Liver (tissue), 9 donors: ENCODE measurements around the gene PCED1B. TPM values are rescaled to one million over a fixed set of nuclear protein-coding genes. Genes with fewer than 3 reads are reported as not detected.

Experiments used
- DNase-seq: peaks from one replicate; pipeline ENCODE4 v3.0.0-alpha.2; 2017; ENCODE audit warnings: low spot score
- H3K27ac ChIP-seq, 2 donors: one replicate each; pipeline ENCODE4 v1.7.0; 2013; ENCODE audit warnings: inconsistent platforms in 2 of 2, low read length in 2 of 2, control low read depth in 1 of 2, low read depth in 1 of 2, mild to moderate bottlenecking in 1 of 2
- H3K27me3 ChIP-seq, 4 donors: one replicate each; pipeline versions ENCODE4 v1.6.1 to v1.7.0; 2013; ENCODE audit warnings: low read length in 3 of 4, inconsistent platforms in 1 of 4, mild to moderate bottlenecking in 1 of 4, moderate library complexity in 1 of 4; ENCODE audit not compliant: control insufficient read depth in 4 of 4, insufficient read depth in 4 of 4
- H3K36me3 ChIP-seq, 4 donors: one replicate each; pipeline versions ENCODE4 v1.6.1 to v1.7.0; 2013; ENCODE audit warnings: low read length in 3 of 4, mild to moderate bottlenecking in 3 of 4, low read depth in 1 of 4, moderate library complexity in 1 of 4; ENCODE audit not compliant: control insufficient read depth in 4 of 4, insufficient read depth in 3 of 4
- H3K4me1 ChIP-seq, 4 donors: one replicate each; pipeline versions ENCODE4 v1.6.1 to v1.7.0; 2013; ENCODE audit warnings: low read length in 3 of 4, mild to moderate bottlenecking in 3 of 4, moderate library complexity in 1 of 4; ENCODE audit not compliant: control insufficient read depth in 4 of 4, insufficient read depth in 4 of 4
- H3K4me3 ChIP-seq, 3 donors: one replicate each; pipeline versions ENCODE4 v1.6.1 to v1.7.0; 2013; ENCODE audit warnings: low read length in 3 of 3, control low read depth in 1 of 3, low read depth in 1 of 3, mild to moderate bottlenecking in 1 of 3
- H3K9ac ChIP-seq, 2 donors: one replicate each; pipeline ENCODE4 v1.7.0; 2013; ENCODE audit warnings: low read length in 2 of 2, mild to moderate bottlenecking in 2 of 2, moderate library complexity in 2 of 2, control low read depth in 1 of 2, low read depth in 1 of 2
- H3K9me3 ChIP-seq, 4 donors: one replicate each; pipeline versions ENCODE4 v1.6.1 to v1.7.0; 2013; ENCODE audit warnings: low read length in 3 of 4; ENCODE audit not compliant: control insufficient read depth in 4 of 4
- ATF3 ChIP-seq: IDR thresholded peaks from 2 replicates; pipeline ENCODE4 v1.6.1; 2016; ENCODE audit warnings: antibody characterized with exemption
- CTCF ChIP-seq: fragments of 150-350 bp; IDR thresholded peaks from 2 replicates; pipeline ENCODE4 v1.5.1; 2017; ENCODE audit warnings: improper control_type of control experiment, low read depth, low read length; ENCODE audit not compliant: missing input control
- EGR1 ChIP-seq, 2 donors: IDR thresholded peaks; 2 replicates each; pipeline ENCODE4 v1.6.1; 2016 to 2018; ENCODE audit warnings: antibody characterized with exemption in 2 of 2, low read depth in 2 of 2
- FOXA1 ChIP-seq: IDR thresholded peaks from 2 replicates; pipeline ENCODE4 v1.6.1; 2016; ENCODE audit warnings: antibody characterized with exemption
- FOXA2 ChIP-seq: IDR thresholded peaks from 2 replicates; pipeline ENCODE4 v1.6.1; 2016; ENCODE audit warnings: antibody characterized with exemption
- HNF4A ChIP-seq, 2 donors: conservative IDR thresholded peaks; 2 replicates each; pipeline ENCODE4 v1.6.1; 2016; ENCODE audit warnings: antibody characterized with exemption in 2 of 2, mild to moderate bottlenecking in 2 of 2
- HNF4G ChIP-seq: IDR thresholded peaks from 2 replicates; pipeline ENCODE4 v1.6.1; 2016; ENCODE audit warnings: antibody characterized with exemption
- JUND ChIP-seq, 2 donors: IDR thresholded peaks; 2 replicates each; pipeline ENCODE4 v1.6.1; 2016; ENCODE audit warnings: antibody characterized with exemption in 2 of 2
- NR2F2 ChIP-seq: IDR thresholded peaks from 2 replicates; pipeline ENCODE4 v1.6.1; 2016; ENCODE audit warnings: antibody characterized with exemption
- RAD21 ChIP-seq, 2 donors: IDR thresholded peaks; 2 replicates each; pipeline ENCODE4 v1.6.1; 2016; ENCODE audit warnings: antibody characterized with exemption in 2 of 2, mild to moderate bottlenecking in 2 of 2
- RXRA ChIP-seq, 2 donors: IDR thresholded peaks; 2 replicates each; pipeline ENCODE4 v1.6.1; 2017 to 2018; ENCODE audit warnings: antibody characterized with exemption in 2 of 2, mild to moderate bottlenecking in 1 of 2
- SP1 ChIP-seq: IDR thresholded peaks from 2 replicates; pipeline ENCODE4 v1.6.1; 2018; ENCODE audit warnings: antibody characterized with exemption, mild to moderate bottlenecking
- TAF1 ChIP-seq: conservative IDR thresholded peaks from 2 replicates; pipeline ENCODE4 v1.6.1; 2016; ENCODE audit warnings: antibody characterized with exemption, mild to moderate bottlenecking
- YY1 ChIP-seq: IDR thresholded peaks from 2 replicates; pipeline ENCODE4 v1.6.1; 2016; ENCODE audit warnings: antibody characterized with exemption, mild to moderate bottlenecking
- WGBS: extraction: QIAGEN DNeasy Blood & Tissue Kit; methylation state at CpG from one replicate; pipeline ENCODE4 v1.1.7; 2013; 5-methylcytosine and 5-hydroxymethylcytosine counted together
- polyA plus RNA-seq, 2 donors: library from polyadenylated mRNA; stranded (reverse) in 1 of 2; unstranded in 1 of 2; fragments of 200-250 nt in 1 of 2; fragments of >200 nt in 1 of 2; fragmentation: Nextera tagmentation in 1 of 2; extraction: Ambion mirVana in 1 of 2; gene quantifications; one replicate each; pipeline versions ENCODE4 v1.2.1 to v1.2.3, GENCODE V29; 2013 to 2015
- total RNA-seq, 2 donors: library from RNA; depleted of rRNA; stranded (reverse); fragments of >200 nt; gene quantifications; one replicate each; pipeline ENCODE4 v1.2.3, GENCODE V29; 2014
- TF ChIP-seq, protein P1 (sequence below): IDR thresholded peaks from 2 replicates; pipeline ENCODE4 v1.6.1; 2016; ENCODE audit warnings: antibody characterized with exemption, mild to moderate bottlenecking
- TF ChIP-seq, protein P2 (sequence below): IDR thresholded peaks from 2 replicates; pipeline ENCODE4 v1.6.1; 2016; ENCODE audit warnings: antibody characterized with exemption
- TF ChIP-seq, protein P3 (sequence below): IDR thresholded peaks from 2 replicates; pipeline ENCODE4 v1.6.1; 2016; ENCODE audit warnings: antibody characterized with exemption
- donor health status: healthy.
- donor health status: healthy.
- donor health status: healthy.
- donor health status: healthy.
- donor health status: healthy.

Gene PCED1B
- total and polyA plus RNA-seq, 4 donors, result 0.51 to 1.8 (median 1.1) TPM

DNA sequence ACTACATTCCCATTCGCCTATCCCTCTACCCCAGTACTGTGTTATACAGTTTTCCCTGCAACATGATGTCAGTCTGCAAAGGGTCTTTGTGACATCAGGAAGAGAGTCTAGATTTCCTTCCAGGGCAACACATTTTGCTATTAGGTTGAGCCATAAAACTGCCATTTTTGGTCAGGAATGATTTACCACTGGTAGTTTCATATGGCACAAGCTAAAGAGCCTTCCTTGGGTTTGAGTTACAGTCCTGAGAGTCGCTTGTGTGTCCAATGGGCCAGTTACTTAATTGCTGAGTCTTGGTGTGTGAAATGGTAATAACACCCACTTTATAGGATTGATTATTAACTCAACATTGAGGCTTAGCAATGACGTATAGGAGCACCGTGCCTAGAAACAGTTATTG is 23.0 kb downstream of the PCED1B start (continued):
- TF ChIP-seq SP1, result no peak

DNA sequence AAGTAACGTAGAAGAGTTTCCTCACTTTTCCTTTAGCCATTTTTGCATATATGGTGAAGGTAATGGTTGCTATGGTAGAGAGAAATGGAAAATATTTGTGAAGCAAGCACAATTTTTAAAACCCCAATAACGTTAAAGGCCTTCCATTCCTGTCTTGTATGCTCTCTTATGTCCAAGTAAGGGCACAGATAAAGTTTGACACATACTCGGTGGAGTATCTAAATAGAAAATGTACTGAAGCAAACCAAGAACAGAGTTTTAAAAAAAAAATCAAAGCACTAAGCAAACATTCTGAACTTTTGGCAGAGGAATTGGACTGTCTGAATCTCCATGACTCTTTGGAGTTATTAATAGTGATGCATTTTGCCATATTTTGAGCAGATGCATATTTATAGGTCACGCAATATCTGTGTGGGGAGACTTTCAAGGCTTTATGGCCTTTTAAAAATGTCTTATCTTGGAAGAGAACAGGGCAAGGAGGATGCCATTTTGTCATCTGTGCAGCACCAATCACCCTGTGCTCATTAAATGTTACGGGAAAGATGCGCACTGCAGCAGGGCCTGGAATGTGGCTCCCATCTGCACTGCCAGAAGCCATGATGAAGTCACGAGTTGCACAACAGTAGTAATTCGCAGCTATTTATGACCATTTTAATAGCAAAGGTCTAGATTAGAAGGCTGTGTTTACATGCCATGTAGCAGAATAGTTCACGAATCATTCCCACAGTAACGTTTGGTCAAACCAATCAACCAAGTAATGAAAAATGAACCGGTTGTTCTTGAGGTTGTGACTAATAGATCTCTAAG is 23.6 kb downstream of the PCED1B start:
- Histone ChIP-seq H3K4me3 (no peak overlapping the region), H3K27ac (peak overlapping the region in 1 of 2 donors; percentile 17), H3K9ac (no peak overlapping the region), H3K27me3 (no peaks in the 10 kb centered on the region), H3K9me3 (no peaks in the 10 kb centered on the region), H3K36me3 (no peaks in the 10 kb centered on the region), H3K4me1 (peaks cover 0 to 2% (median 0%) of the 10 kb centered on the region in 4 donors)
- WGBS, result 85% methylated on average over 11 of the region's 11 CpGs
- TF ChIP-seq RXRA (IDR thresholded peaks at IDR 0.05) (peak; percentile 29 to 34), HNF4A (conservative IDR thresholded peaks at IDR 0.05) (no peak), YY1 (peak; percentile 54), SP1 (peak; percentile 36), EGR1 (IDR thresholded peaks at IDR 0.05; ENCODE audit: low read depth in 2 of 2) (no peak), NR2F2 (peak; percentile 93), RAD21 (IDR thresholded peaks at IDR 0.05) (peak in 1 of 2 donors; percentile 9), FOXA1 (no peak), CTCF (no peak), JUND (IDR thresholded peaks at IDR 0.05) (peak in 1 of 2 donors; percentile 13), FOXA2 (no peak)
- TF ChIP-seq, protein P1, sequence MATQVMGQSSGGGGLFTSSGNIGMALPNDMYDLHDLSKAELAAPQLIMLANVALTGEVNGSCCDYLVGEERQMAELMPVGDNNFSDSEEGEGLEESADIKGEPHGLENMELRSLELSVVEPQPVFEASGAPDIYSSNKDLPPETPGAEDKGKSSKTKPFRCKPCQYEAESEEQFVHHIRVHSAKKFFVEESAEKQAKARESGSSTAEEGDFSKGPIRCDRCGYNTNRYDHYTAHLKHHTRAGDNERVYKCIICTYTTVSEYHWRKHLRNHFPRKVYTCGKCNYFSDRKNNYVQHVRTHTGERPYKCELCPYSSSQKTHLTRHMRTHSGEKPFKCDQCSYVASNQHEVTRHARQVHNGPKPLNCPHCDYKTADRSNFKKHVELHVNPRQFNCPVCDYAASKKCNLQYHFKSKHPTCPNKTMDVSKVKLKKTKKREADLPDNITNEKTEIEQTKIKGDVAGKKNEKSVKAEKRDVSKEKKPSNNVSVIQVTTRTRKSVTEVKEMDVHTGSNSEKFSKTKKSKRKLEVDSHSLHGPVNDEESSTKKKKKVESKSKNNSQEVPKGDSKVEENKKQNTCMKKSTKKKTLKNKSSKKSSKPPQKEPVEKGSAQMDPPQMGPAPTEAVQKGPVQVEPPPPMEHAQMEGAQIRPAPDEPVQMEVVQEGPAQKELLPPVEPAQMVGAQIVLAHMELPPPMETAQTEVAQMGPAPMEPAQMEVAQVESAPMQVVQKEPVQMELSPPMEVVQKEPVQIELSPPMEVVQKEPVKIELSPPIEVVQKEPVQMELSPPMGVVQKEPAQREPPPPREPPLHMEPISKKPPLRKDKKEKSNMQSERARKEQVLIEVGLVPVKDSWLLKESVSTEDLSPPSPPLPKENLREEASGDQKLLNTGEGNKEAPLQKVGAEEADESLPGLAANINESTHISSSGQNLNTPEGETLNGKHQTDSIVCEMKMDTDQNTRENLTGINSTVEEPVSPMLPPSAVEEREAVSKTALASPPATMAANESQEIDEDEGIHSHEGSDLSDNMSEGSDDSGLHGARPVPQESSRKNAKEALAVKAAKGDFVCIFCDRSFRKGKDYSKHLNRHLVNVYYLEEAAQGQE, result no peak
- DNase-seq, result no peak

DNA sequence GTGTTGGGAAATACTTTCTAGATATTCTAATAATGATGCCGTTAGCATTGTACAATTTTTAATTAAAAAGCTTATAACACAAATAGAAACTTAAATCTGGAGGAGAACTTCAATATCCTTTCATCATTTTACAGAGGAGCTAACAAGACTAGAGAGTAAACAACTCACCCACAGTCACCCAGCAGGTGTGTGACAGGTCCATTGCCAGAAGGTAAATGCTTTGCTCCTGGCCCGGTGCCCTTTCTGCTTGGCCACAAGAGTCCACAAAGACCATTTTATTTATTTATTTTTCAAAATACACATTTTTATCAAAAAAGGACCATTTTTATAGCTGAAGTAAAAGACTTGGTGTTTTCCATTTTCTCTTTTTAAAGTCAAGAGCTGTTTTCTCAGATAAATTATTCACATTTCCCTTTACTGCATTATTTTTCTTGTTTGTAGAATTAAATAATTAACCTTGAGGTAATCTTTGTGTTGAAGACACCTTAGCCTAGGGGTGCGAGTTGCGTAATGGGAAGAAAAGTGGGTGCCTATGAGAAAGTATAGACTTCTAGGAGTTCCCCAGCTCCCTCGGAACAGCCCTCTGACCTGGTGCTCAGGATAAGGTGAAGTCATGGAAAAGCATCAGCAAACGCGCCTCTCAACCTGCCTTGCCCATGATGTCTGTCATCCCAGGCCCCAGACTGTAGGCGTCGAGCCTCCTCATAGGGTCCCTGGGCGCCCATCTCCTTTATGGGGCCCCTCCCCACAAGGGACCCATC is 26.7 kb downstream of the PCED1B start:
- H3K4me3 ChIP-seq, result no peak overlapping the region
- WGBS, result 86% methylated on average over 10 of the region's 10 CpGs
- TF ChIP-seq HNF4G (no peak), SP1 (no peak), FOXA2 (no peak), JUND (IDR thresholded peaks at IDR 0.05) (no peak), NR2F2 (no peak), FOXA1 (no peak), EGR1 (IDR thresholded peaks at IDR 0.05; ENCODE audit: low read depth in 2 of 2) (no peak), TAF1 (no peak), RXRA (IDR thresholded peaks at IDR 0.05) (no peak), ATF3 (no peak), YY1 (no peak)
- TF ChIP-seq, protein P2, sequence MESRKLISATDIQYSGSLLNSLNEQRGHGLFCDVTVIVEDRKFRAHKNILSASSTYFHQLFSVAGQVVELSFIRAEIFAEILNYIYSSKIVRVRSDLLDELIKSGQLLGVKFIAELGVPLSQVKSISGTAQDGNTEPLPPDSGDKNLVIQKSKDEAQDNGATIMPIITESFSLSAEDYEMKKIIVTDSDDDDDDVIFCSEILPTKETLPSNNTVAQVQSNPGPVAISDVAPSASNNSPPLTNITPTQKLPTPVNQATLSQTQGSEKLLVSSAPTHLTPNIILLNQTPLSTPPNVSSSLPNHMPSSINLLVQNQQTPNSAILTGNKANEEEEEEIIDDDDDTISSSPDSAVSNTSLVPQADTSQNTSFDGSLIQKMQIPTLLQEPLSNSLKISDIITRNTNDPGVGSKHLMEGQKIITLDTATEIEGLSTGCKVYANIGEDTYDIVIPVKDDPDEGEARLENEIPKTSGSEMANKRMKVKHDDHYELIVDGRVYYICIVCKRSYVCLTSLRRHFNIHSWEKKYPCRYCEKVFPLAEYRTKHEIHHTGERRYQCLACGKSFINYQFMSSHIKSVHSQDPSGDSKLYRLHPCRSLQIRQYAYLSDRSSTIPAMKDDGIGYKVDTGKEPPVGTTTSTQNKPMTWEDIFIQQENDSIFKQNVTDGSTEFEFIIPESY, result no peak
- TF ChIP-seq, protein P3, sequence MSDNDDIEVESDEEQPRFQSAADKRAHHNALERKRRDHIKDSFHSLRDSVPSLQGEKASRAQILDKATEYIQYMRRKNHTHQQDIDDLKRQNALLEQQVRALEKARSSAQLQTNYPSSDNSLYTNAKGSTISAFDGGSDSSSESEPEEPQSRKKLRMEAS, result no peak
- H3K9ac ChIP-seq, result no peak overlapping the region
- H3K4me1 ChIP-seq, result no peaks in the 10 kb centered on the region
- no peaks in the 10 kb centered on the region for H3K27me3 ChIP-seq
- DNase-seq, result no peak
- H3K9me3 ChIP-seq, result no peaks in the 10 kb centered on the region
- no peak overlapping the region for H3K27ac ChIP-seq
- no peaks in the 10 kb centered on the region for H3K36me3 ChIP-seq
